ENCODE results near the gene RPA3.
"Not testable (repeated sequence)": the region's sequence is repeated elsewhere in the genome, so short reads cannot be mapped to it uniquely, and the experiment has no call there.

The RPA3 gene

DNA sequence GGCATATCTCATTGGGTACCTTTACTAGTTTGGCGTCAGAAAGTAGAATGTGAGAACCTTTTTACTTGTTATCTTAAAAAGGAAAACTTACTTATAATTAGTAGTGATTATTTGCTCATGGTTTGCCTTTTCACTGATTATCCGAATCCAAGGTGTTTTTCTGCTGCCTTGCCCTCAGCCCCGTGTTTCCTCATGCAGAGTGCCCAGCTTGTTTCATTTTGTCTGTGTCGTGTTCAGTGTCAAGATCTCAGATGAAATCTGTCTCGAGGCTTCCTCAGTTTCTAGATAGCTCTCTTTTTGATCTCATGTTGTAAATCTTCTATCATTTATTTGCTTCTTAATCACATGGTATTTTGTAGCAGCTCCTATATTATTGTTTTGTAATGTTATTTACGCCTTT lies 30.1 kb downstream of the RPA3 start:
- no peak for DNase-seq

DNA sequence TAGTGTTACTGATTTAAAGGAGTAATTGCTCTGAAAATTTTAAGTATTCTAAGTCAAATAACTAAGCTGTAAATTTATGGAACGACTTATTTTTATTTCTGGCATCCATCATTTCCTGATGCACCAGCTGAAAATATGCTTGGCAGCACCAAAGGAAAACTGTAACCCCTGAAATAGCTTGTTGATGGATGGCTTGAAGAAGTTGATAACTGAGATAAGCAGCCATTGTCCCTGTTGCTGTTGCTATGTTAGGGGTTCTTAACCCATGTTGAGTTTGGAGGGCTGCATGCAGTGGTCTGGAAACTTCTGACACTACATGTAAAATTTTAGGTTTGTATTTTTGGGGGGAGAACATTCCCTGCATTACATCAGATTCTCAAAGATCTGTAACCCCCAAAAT lies 30.6 kb downstream of the RPA3 start:
- no peak for DNase-seq

DNA sequence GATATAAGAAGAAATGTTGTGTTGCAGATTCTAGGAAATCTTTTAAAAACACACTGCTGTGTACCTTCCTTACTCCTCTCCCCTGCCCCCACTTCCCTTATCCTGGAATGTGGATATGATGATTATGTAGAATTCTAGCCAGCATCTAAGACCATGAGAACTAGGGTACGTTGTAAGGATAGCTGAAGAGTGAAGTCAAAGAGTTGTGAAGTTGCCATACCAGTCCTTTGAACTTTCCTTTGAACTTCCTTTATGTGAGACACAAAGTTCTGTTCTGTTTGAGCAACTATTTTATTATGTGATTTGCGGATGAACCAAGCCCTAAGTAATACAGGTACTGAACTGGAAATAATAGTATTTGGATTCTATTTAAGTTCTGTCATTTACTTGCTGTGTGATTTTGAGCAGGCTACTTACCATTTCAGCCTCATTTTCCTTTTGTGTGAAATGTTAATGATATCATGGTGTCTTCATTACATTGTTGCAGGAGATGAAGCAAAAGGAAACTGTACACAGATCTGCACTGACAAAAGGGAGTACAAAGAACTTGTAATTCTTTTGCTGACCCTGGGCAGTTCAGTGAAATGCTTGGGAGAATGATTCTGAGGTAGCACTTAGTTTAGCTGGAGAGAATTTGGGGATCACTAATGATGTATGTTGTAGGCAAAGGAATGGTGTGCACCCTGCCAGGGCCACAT lies 31.4 kb downstream of the RPA3 start:
- no peak for DNase-seq

DNA sequence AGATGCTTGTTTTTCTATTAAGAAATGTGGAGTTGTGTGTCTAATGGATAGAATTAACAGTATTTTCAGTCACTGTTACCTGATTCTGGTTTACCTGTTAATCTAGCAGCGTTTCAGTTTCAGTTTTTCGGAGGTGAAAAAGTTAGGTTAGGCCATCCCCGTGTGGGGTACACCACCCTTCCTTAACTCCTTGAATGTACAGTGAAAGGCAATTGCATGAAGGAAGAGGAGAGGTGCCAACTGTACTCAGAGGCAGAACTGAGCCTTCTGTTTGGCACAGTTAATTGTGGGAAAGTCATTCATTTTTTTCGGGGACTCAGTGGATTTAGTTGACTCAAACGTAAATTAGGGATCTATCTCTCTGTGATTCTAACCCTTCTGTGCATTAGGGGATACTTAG lies 35.5 kb downstream of the RPA3 start:
- DNase-seq = no peak

DNA sequence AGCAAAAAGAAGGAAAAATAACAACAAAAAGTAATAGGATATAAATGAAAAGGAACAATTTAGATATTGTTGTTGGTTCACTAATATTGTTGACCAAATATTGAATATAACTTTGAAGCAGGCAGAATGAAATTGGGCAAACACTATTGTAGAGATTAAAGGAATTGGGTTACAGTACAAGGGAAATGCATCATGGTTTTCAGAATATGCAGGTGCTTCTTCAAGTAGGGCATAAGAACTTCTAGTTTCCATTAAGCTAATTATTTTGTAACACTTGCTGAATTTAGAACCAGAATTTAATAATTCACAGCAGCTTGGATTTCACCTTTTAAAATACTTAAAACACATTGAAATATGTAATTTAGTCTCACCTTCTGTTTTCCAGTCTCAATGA lies 36.5 kb downstream of the RPA3 start:
- no peak for DNase-seq

DNA sequence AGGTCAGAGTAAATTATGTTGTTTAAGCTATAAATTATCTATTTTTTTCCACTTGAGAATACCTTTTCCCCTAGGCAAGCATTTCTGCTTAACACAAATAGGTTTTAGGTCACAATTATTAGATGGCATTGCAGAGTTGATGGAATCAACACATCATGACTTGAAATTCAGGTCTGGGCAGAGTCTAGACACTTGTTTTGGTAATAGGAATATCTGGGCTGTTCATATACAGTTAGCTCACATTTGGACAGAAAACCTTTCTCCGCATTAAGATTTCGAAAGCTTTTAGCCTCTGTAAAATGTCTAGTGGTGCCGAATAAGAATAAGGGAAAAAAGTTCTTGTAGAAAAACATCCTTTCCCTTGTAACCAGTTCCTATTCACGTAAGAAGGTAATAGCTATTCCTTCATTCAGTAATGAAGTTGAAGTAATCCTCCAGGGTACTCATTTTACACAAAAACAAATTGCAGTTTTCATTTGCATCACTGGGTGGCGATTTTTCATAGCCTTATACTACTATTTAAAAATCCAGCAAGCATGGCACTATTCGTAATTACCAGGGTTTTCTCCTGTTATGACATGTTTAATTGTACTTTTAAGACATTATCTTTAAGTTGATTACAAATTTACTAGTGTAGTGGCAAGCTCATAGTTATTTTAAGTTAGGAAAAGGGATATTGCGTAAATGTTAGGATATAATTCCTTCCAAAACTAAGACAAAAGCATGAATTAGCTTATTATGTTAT lies 37.0 kb downstream of the RPA3 start:
- peak; percentile 51 for DNase-seq

DNA sequence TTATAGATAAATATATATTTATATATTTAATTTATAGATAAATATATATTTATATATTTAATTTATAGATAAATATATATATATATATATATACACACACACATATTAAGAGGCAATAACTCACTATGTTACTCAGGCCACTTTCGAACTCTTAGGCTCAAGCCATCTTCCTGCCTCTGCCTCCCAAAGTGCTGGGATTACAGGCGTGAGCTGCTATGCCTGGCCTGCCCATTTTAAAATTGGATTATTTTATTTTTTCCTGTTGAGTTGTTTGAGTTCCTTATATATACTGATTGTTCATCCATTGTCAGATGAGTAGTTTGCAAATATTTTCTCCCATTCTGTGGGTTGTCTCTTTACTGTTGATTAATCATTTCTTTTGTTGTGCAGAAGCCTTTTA lies 38.8 kb downstream of the RPA3 start:
- not testable (repeated sequence) for DNase-seq

DNA sequence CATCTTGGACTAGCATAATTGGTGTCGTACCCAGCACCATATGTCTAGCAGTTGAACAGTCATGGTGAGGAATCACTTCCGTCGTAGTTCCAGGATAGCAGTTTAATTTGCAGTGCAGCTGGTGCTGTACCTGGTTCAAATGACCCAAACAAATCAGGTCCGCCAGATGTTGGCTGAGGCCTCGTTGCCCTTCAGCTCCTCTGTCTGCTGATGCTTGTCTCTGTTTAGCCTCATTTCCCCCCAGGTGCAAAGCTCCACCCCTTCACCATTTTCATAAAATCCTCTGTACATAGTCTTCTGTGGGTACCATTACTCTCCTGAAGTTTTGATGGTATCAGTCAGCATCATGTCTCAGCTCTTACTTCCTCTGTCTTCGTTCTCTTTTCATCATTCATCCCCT lies 42.7 kb downstream of the RPA3 start:
- no peak for DNase-seq

DNA sequence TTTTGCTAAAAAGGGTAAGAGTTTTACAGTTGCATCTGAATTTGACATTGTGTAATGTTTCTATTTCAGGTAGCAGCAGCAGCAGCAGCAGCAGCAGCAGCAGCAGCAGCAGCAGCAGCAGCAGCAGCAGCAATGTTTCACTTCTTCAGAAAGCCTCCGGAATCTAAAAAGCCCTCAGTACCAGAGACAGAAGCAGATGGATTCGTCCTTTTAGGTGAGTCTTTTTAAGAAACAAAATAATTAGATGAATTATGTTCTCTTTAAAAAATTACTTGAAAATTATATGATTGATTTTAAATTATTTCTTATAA lies 45.2 kb downstream of the RPA3 start:
- DNase-seq = no peak

DNA sequence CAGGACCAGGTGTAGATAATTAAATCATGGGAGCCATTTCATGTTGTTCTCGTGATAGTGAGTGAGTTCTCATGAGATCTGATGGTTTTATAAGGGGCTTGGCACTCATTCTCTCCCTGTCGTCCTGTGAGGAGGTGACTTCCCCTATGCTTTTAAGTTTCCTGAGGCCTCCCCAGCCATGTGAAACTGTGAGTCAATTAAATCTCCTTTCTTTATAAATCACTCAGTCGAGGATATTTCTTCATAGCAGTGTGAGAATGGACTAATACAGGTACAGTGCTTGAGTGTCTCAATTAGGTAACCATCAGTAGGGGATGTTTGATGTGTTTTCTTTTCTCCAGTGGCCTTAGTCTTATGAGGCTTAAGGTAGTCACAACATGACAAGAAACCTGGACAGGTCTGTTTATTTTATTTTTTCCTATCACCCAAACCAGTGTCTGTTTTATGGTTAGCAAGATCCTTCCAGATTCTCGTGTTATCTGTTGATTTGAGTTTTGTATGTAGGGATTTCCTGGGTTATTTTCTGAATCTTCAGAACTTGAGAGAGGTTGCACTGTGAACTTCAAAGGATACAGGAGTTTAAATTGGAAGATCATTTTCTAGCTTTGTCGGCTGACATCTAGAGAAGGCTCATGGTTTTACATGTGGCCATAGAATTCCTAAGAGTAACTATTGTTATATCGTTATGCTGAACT lies 45.7 kb downstream of the RPA3 start:
- DNase-seq = peak; percentile 49

DNA sequence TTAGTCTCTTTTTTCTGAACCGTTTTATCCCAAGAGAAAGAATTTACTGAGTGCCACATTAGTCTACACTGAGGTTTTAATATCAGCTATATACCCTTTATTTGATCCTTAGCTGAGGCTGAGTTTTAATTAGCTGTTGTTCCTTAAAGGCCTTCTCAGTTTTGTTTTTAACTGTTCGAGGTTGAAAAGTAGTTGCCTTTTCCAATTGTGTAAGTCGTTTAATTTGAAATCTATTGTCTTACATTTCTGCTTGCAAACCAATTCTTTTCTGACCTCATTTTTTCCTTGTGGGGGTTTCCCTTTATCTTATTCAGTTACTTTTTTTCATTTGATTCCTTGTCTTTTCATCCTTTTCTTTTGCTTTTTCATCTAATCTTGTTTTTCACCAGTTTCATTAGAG lies 47.0 kb downstream of the RPA3 start:
- peak; percentile 3 for DNase-seq

DNA sequence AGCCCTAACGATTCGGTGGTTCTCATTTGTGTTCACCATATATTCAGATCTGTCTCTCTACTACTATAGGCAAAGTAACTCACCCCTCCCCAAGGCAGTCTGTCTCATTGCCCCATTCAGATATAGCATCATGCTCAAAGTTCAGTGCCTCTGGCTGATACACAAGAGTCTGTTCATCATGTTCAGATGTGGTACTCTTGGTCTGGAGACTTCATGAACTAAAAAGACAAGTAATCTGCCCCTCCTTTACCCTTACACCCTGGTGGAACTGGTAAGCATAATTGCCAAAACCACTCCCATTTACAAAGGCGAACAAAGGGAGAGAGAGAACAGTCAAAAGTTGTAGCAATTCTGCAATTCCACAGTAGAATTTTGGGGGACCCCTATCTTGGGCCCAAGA lies 47.9 kb downstream of the RPA3 start:
- no peak for DNase-seq

DNA sequence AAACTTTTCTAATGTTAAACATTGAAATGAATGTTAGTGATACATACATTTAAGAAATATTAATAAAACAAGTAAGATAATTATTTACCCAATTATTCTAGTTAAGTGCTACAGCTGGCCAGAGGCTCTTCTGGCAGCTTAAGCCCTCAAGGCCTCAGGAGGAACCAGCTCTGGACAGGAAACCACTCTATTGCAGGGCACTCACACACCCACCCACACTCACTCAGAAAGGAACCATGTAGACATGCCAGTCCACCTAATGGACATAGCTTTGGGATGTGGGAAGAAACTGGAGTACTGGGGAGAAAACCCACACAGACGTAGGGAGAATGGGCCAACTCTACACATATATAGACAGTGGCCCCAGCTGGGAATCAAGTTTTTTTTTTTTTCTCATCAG lies 49.7 kb downstream of the RPA3 start:
- DNase-seq = no peak

DNA sequence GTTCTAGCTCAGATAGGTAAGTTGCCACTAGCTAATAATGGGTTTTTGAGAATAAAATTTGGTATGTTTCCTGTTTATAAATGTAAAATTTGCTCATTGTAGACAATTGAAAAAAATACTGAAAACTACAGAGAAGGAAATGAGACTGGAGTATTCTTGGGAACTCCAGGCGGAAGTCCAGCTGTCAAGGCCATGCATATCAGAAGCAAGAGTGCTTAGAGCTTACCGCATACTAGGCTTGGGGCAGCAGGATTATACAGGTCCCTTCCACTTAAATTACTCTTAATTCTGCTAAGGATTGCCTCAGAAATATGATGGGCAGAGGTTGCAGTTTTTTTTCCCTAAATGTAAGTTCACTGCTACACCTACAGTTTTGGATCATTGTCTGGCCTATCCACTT lies 51.2 kb downstream of the RPA3 start:
- no peak for DNase-seq

DNA sequence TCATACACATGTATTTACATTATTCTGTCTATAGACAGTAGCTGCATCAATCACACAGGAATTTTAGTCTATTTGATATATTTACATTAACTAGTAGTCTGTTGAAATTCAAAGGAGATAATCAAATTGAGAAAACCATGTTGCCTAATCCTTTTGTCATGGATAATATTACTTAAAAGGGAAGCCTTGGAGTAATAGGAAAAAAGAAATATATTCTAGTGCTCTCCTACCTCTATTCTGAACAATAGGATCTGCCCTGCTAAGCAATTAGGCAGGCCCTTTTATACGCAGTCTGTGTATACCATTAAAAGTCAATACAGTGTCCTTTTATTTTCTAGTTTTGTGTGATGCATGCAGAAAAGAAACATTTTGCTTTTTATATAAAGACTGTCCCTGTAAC lies 53.4 kb downstream of the RPA3 start:
- DNase-seq = no peak

DNA sequence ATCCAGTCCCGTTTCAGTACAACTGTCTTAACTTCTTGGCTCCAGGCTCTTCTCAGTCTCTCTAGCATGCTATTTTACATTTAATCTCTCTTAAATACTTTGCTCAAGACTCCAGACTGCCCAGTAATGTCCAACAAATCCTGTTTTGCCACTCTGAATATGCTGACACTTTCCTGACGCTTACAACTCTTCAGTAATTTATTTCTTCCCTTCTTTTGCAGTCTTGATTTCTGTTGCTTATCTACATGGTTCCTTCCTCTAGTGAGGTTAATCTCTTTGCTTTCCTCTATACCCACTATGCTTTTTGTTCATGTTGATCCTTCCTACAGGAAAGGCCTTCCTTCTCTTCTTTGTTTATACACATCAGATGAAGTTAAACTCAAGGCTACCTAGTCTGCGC lies 54.1 kb downstream of the RPA3 start:
- DNase-seq = no peak

DNA sequence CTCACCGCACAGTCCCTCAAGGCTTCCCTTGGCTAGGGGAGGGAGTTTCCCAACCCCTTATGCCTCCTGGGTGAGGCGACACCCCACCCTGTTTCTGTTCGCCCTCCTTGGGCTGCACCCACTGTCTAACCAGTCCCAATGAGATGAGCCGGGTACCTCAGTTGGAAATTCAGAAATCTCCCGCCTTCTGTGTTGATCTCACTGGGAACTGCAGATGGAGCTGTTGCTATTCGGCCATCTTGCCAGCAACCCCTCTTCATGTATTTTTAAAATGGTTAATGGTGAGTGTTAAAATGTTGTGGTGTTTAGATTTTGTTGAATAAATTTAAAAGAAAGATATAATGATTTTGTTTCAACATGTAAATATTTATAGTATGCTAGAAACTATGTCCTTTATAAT lies 55.9 kb downstream of the RPA3 start:
- DNase-seq = no peak

DNA sequence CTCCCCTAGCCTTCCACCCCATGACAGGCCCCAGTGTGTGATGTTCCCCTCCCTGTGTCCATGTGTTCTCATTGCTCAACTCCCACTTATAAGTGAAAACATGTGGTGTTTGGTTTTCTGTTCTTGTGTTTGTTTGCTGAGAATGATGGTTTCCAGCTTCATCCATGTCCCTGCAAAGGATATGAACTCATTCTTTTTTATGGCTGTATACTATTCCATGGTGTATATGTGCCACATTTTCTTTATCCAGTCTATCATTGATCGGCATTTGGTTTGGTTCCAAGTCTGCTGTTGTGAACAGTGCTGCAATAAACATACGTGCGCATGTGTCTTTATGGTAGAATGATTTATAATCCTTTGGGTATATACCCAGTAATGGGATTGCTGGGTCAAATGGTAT lies 61.9 kb downstream of the RPA3 start:
- DNase-seq = not testable (repeated sequence)

DNA sequence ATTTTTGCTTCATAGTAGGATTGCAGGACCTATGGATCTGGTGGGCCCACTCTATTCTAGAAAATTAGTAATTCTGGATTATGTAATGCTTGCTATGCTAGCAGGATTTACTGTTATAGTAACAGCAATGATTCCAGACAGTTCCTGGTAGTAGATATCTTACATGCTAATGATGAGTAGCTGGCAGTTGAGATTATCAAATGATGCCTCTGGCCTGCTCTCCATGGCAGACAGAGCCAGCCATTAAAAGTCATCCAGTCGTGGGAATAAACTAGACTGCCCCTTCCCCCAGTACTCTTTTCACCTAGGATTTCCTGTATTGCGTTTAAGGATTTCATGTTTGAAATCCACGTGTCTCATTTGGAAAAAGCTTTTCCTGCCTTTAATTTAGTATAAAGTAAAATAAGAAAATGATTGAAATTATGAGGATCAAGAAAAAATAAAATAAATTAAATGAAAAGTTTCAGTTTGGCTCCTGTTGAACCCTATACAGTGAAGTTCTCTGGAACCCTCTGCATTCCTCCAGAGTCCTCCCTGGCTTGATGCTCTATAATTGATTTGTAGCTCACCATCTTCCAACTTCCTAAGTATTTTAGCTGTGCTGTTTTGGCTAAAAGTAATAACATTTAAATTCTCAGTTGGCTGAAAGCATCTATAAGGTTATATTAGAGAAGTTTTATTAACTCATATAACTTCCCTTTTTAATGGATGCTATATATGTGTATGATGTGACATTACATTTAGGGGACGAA lies 63.3 kb downstream of the RPA3 start:
- no peak for DNase-seq

DNA sequence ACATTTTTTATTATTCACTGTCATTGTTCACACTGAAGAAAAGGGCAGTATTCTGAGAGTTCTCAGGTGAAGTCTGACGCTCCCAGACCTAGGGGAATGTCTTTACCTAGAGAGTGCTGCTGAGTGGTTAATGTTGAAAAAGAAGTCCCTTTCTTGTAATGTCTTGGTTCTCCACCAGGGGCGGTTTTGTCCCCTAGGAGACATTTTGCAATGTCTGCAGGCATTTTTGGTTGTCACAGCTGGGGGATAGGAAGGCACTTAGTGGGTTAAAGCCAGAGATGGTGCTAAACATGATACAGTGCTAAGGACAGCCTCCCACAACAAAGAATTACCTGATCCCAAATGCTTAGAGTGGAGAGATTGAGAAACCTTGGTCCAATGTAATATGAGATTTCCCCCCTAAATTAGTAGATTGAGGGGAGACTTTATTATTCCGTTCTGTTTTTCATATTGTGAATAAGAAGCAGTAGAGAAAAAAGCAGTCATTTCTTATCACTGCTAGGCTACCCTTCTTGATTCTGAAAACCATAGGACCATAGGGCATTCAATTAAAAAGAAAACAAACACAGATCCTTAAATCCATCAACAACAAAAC lies 64.7 kb downstream of the RPA3 start:
- peak; percentile 30 for DNase-seq

DNA sequence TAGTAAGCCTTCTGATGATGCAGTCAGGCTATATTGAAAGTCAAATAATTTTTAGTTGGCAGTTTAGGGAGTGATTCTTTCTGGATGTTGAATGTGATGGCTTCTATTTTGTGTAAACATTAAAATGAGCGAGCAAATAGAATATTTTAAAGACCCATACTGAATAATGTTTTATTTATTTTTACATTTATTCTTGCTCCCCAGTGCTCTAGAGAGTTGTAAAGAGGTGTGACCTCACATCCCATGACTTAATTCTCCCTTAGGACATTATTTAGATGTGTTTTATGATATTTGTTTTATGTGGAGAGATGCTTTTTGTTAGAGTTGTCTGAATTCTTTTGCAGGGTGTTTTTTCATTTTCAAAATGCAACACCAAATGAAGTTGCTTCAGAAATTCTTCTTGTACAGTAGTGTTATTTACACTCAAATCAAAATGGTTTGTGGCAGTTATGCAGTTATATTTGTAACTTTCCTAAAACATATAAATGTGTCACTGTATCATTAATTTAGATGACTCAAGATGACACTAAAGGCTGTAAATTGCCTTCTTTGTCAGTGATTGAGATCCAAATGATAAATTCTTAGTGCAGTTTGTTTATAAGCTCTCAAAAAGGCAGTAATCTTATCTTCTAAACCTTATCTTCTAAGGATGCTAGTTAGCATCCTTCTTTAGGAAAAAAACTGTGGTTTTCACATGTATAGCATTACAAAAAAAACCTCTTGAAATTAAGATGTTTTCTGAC lies 65.4 kb downstream of the RPA3 start:
- DNase-seq = no peak

DNA sequence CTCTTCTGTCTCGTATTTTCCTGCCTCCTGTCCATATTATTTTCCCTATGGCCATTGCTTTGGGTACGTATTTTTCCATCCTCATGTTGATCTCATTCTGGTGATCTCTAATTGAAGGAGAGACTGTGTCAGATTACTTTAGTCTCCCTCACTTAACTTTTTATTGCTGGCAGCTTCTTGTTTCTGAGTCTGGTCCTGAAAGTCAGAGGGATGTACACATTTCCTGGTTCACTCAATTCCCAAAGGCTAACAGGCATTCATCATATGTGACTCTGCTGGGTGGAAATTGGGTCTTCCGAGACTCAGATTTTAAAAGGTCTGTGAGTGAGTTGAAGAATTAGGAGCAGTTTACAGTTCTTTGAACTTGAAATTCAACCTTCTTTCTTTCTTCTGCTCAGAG lies 66.9 kb downstream of the RPA3 start:
- no peak for DNase-seq
